Right cardiac atrium (tissue), 5 donors: Measurements from ENCODE around the gene INPP4B. TPM values are rescaled to one million over a fixed set of nuclear protein-coding genes. Genes with fewer than 3 reads are reported as not detected.
A peak's percentile ranks its signal among the peaks of the same experiment; 100 is the strongest.

Source experiments
- ATAC-seq, 2 donors: fragments of 200-7000 bp; cut with Tn5 transposase; one replicate each; pipeline versions ENCODE4 v1.8.0 to v1.9.1; 2020; ENCODE audit warnings: moderate library complexity in 2 of 2, mild to moderate bottlenecking in 1 of 2
- DNase-seq, 3 donors: peaks; one replicate each; pipeline ENCODE4 v3.0.0-alpha.2; 2020
- H3K27ac ChIP-seq: one replicate; pipeline ENCODE4 v1.5.1; 2013; ENCODE audit warnings: mild to moderate bottlenecking, low read length, control low read depth, moderate library complexity
- H3K27me3 ChIP-seq: one replicate; pipeline ENCODE4 v1.6.1; 2013; ENCODE audit not compliant: control insufficient read depth, insufficient read depth
- H3K4me1 ChIP-seq: one replicate; pipeline ENCODE4 v1.6.1; 2013; ENCODE audit warnings: low read length; ENCODE audit not compliant: control insufficient read depth, insufficient read depth
- H3K4me3 ChIP-seq: one replicate; pipeline ENCODE4 v1.5.1; 2013; ENCODE audit warnings: low read length, control low read depth
- H3K9me3 ChIP-seq: one replicate; pipeline ENCODE4 v1.6.1; 2013; ENCODE audit warnings: low read length; ENCODE audit not compliant: control insufficient read depth
- WGBS: extraction: QIAGEN DNeasy Blood & Tissue Kit; methylation state at CpG from one replicate; pipeline ENCODE4 v1.1.7; 2013; 5-methylcytosine and 5-hydroxymethylcytosine counted together
- intact Hi-C, 4 donors: fragments of 100-400 bp; cut with DNase I; formaldehyde crosslinking; loops; one replicate each; pipeline versions ENCODE4 v1.11.0 to v1.14.0; 2022 to 2023
- polyA plus RNA-seq: library from polyadenylated mRNA; stranded (reverse); fragments of 200-250 nt; gene quantifications from one replicate; pipeline ENCODE4 v1.2.3, GENCODE V29; 2013
- total RNA-seq, 4 donors: library from RNA; stranded (reverse); fragmentation: NEBNext Ultra II Directional; extraction: Animal tissue kit (Norgen Biotek cat#: 25700); gene quantifications; one replicate each; pipeline ENCODE4 v1.2.1, GENCODE V29; 2021
- donor health status: healthy with polysubstance abuse.
- donor health status: DM: no; HTN: yes; CAD: no.
- donor health status: DM: no; HTN: no; CAD: no.
- donor health status: DM: no; HTN: yes; CAD: no; lungs with severe emphysema.
- donor health status: DM: yes; HTN: yes; CAD: no.

INPP4B gene
- total and polyA plus RNA-seq, 5 donors = 2.9 to 13.2 (median 7.0) TPM

GRCh38 chr4:142264961-142265360 is 581.1 kb downstream of the INPP4B start:
- Histone ChIP-seq H3K4me1 (peaks cover 2% of the 10 kb centered on the region), H3K4me3 (no peak overlapping the region), H3K27ac (peak overlapping the region; percentile 86), H3K27me3 (no peaks in the 10 kb centered on the region), H3K9me3 (no peaks in the 10 kb centered on the region)
- intact Hi-C loops = no loop called here
- ATAC-seq (peak in 1 of 2 donors; percentile 41), DNase-seq (no peak)
- WGBS = 37% methylated on average over 2 of the region's 2 CpGs

- ATAC-seq (no peak), DNase-seq (no peak)
- no peaks in the 10 kb centered on the region for H3K27me3 ChIP-seq
- 60% methylated on average over 2 of the region's 2 CpGs for WGBS
- no peaks in the 10 kb centered on the region for H3K9me3 ChIP-seq
- H3K4me1 ChIP-seq = peaks cover 2% of the 10 kb centered on the region
- intact Hi-C loops = no loop called here
- no peak overlapping the region for H3K27ac ChIP-seq
- H3K4me3 ChIP-seq = no peak overlapping the region
These were observed 583.1 kb downstream of the INPP4B start for GRCh38 chr4:142262956-142263355.

- no peaks in the 10 kb centered on the region for H3K9me3 ChIP-seq
- DNase-seq (no peak), ATAC-seq (no peak)
- no peaks in the 10 kb centered on the region for H3K4me1 ChIP-seq
- no peak overlapping the region for H3K4me3 ChIP-seq
- no peaks in the 10 kb centered on the region for H3K27me3 ChIP-seq
- 97% methylated on average over 1 of the region's 1 CpG for WGBS
- H3K27ac ChIP-seq = no peak overlapping the region
- intact Hi-C loops = no loop called here
These were observed 597.2 kb downstream of the INPP4B start for GRCh38 chr4:142248946-142249345.

GRCh38 chr4:142243255-142243654 is 602.8 kb downstream of the INPP4B start:
- H3K4me3 ChIP-seq = no peak overlapping the region
- no peak overlapping the region for H3K27ac ChIP-seq
- H3K4me1 ChIP-seq = no peaks in the 10 kb centered on the region
- 71% methylated on average over 2 of the region's 2 CpGs for WGBS
- H3K27me3 ChIP-seq = no peaks in the 10 kb centered on the region
- intact Hi-C loops = no loop called here
- DNase-seq (no peak), ATAC-seq (no peak)
- no peaks in the 10 kb centered on the region for H3K9me3 ChIP-seq

GRCh38 chr4:142242156-142242555 is 603.9 kb downstream of the INPP4B start:
- Histone ChIP-seq H3K9me3 (no peaks in the 10 kb centered on the region), H3K27ac (no peak overlapping the region), H3K27me3 (no peaks in the 10 kb centered on the region), H3K4me3 (no peak overlapping the region), H3K4me1 (no peaks in the 10 kb centered on the region)
- ATAC-seq = no peak
- DNase-seq = no peak
- intact Hi-C loops = no loop called here
- 60% methylated on average over 2 of the region's 2 CpGs for whole genome bisulfite sequencing

- Histone ChIP-seq H3K9me3 (no peaks in the 10 kb centered on the region), H3K27me3 (no peaks in the 10 kb centered on the region), H3K27ac (no peak overlapping the region), H3K4me1 (no peaks in the 10 kb centered on the region), H3K4me3 (no peak overlapping the region)
- intact Hi-C loops = no loop called here
- DNase-seq (no peak), ATAC-seq (no peak)
These were observed 607.5 kb downstream of the INPP4B start for GRCh38 chr4:142238589-142238988.

GRCh38 chr4:142236268-142236667 is 609.8 kb downstream of the INPP4B start:
- no peaks in the 10 kb centered on the region for H3K4me1 ChIP-seq
- ATAC-seq (no peak), DNase-seq (no peak)
- H3K4me3 ChIP-seq = no peak overlapping the region
- H3K27ac ChIP-seq = no peak overlapping the region
- no peaks in the 10 kb centered on the region for H3K9me3 ChIP-seq
- H3K27me3 ChIP-seq = no peaks in the 10 kb centered on the region
- intact Hi-C loops = no loop called here

- H3K27ac ChIP-seq = no peak overlapping the region
- no peaks in the 10 kb centered on the region for H3K4me1 ChIP-seq
- 96% methylated on average over 2 of the region's 2 CpGs for WGBS
- DNase-seq = no peak
- ATAC-seq = no peak
- H3K9me3 ChIP-seq = no peaks in the 10 kb centered on the region
- intact Hi-C loops = no loop called here
- no peak overlapping the region for H3K4me3 ChIP-seq
- H3K27me3 ChIP-seq = no peaks in the 10 kb centered on the region
These were observed 614.3 kb downstream of the INPP4B start for GRCh38 chr4:142231787-142232186.

- intact Hi-C loops = no loop called here
- Histone ChIP-seq H3K27ac (no peak overlapping the region), H3K4me1 (no peaks in the 10 kb centered on the region), H3K27me3 (no peaks in the 10 kb centered on the region), H3K4me3 (no peak overlapping the region), H3K9me3 (no peaks in the 10 kb centered on the region)
- no peak for ATAC-seq
- no peak for DNase-seq
- WGBS = 96% methylated on average over 3 of the region's 3 CpGs
These were observed 615.1 kb downstream of the INPP4B start for GRCh38 chr4:142230991-142231390.

- no peak for DNase-seq
- intact Hi-C loops = no loop called here
- no peak overlapping the region for H3K4me3 ChIP-seq
- H3K27me3 ChIP-seq = no peaks in the 10 kb centered on the region
- H3K9me3 ChIP-seq = no peaks in the 10 kb centered on the region
- H3K27ac ChIP-seq = no peak overlapping the region
- no peaks in the 10 kb centered on the region for H3K4me1 ChIP-seq
- no peak for ATAC-seq
These were observed 620.1 kb downstream of the INPP4B start for GRCh38 chr4:142226014-142226413.

GRCh38 chr4:142222127-142222526 is 624.0 kb downstream of the INPP4B start:
- no peak overlapping the region for H3K27ac ChIP-seq
- intact Hi-C loops = no loop called here
- H3K9me3 ChIP-seq = no peaks in the 10 kb centered on the region
- DNase-seq (no peak), ATAC-seq (no peak)
- no peak overlapping the region for H3K4me3 ChIP-seq
- no peaks in the 10 kb centered on the region for H3K27me3 ChIP-seq
- H3K4me1 ChIP-seq = no peaks in the 10 kb centered on the region

- Histone ChIP-seq H3K4me3 (no peak overlapping the region), H3K27me3 (no peaks in the 10 kb centered on the region), H3K27ac (no peak overlapping the region), H3K4me1 (no peaks in the 10 kb centered on the region), H3K9me3 (no peaks in the 10 kb centered on the region)
- DNase-seq (no peak), ATAC-seq (no peak)
- intact Hi-C loops = no loop called here
- 83% methylated on average over 1 of the region's 1 CpG for WGBS
These were observed 627.4 kb downstream of the INPP4B start for GRCh38 chr4:142218726-142219125.
